H9 (cell line): ENCODE measurements around the gene NACC2. TPM values are rescaled to one million over a fixed set of nuclear protein-coding genes. Genes with fewer than 3 reads are reported as not detected.

ENCODE experiments used
- DNase-seq: peaks from one replicate; pipeline ENCODE4 v3.0.0-alpha.2; 2017
- H2AFZ ChIP-seq: one replicate; pipeline ENCODE4 v1.6.1; 2013; ENCODE audit warnings: mild to moderate bottlenecking, low read length, control low read depth, moderate library complexity
- H2AK5ac ChIP-seq: 2 replicates; pipeline ENCODE4 v1.6.1; 2013; ENCODE audit warnings: low read length, control low read depth, mixed read lengths; ENCODE audit not compliant: insufficient read length
- H2BK120ac ChIP-seq: one replicate; pipeline ENCODE4 v1.6.1; 2013; ENCODE audit warnings: low read depth, mild to moderate bottlenecking, low read length, control low read depth, inconsistent platforms; ENCODE audit not compliant: poor library complexity, severe bottlenecking
- H2BK12ac ChIP-seq: 2 replicates; pipeline ENCODE4 v1.6.1; 2013; ENCODE audit warnings: low read length, control low read depth, mixed read lengths, low read depth; ENCODE audit not compliant: insufficient read length
- H2BK15ac ChIP-seq: 2 replicates; pipeline ENCODE4 v1.6.1; 2013; ENCODE audit warnings: low read depth, low read length, control low read depth
- H2BK20ac ChIP-seq: one replicate; pipeline ENCODE4 v1.6.1; 2013; ENCODE audit warnings: low read depth, mild to moderate bottlenecking, low read length, control low read depth, inconsistent platforms; ENCODE audit not compliant: poor library complexity, severe bottlenecking
- H2BK5ac ChIP-seq: 2 replicates; pipeline ENCODE4 v1.6.1; 2013; ENCODE audit warnings: low read length, control low read depth, mixed read lengths; ENCODE audit not compliant: insufficient read length
- H3K14ac ChIP-seq: 2 replicates; pipeline ENCODE4 v1.6.1; 2013; ENCODE audit warnings: low read length, control low read depth; ENCODE audit not compliant: insufficient read depth
- H3K18ac ChIP-seq: 2 replicates; pipeline ENCODE4 v1.6.1; 2013; ENCODE audit warnings: low read depth, mild to moderate bottlenecking, mixed read lengths, low read length, control low read depth; ENCODE audit not compliant: insufficient read length
- H3K23ac ChIP-seq: 2 replicates; pipeline ENCODE4 v1.6.1; 2013; ENCODE audit warnings: low read length, control low read depth, mixed read lengths, low read depth; ENCODE audit not compliant: insufficient read length
- H3K23me2 ChIP-seq: 2 replicates; pipeline ENCODE4 v1.6.1; 2013; ENCODE audit warnings: low read depth, mild to moderate bottlenecking, mixed read lengths, low read length, control low read depth; ENCODE audit not compliant: insufficient read length, poor library complexity, severe bottlenecking
- H3K27ac ChIP-seq: 2 replicates; pipeline ENCODE4 v1.5.1; 2013; ENCODE audit warnings: low read length, control low read depth, mixed read lengths, low read depth; ENCODE audit not compliant: insufficient read length
- H3K27me3 ChIP-seq: 2 replicates; pipeline ENCODE4 v1.6.1; 2013; ENCODE audit warnings: low read length, control low read depth, inconsistent platforms; ENCODE audit not compliant: insufficient read depth
- H3K4ac ChIP-seq: 2 replicates; pipeline ENCODE4 v1.6.1; 2013; ENCODE audit warnings: low read depth, mild to moderate bottlenecking, control low read depth, inconsistent platforms, low read length, moderate library complexity
- H3K4me1 ChIP-seq: 2 replicates; pipeline ENCODE4 v1.6.1; 2013; ENCODE audit warnings: low read length, control low read depth, inconsistent platforms; ENCODE audit not compliant: insufficient read depth
- H3K4me2 ChIP-seq: 2 replicates; pipeline ENCODE4 v1.6.1; 2013; ENCODE audit warnings: low read length, control low read depth, mixed read lengths; ENCODE audit not compliant: insufficient read length, insufficient read depth
- H3K56ac ChIP-seq: 2 replicates; pipeline ENCODE4 v1.6.1; 2013; ENCODE audit warnings: low read depth, mild to moderate bottlenecking, mixed read lengths, low read length, control low read depth; ENCODE audit not compliant: insufficient read length
- H3K79me1 ChIP-seq: 2 replicates; pipeline ENCODE4 v1.6.1; 2013; ENCODE audit warnings: low read depth, mild to moderate bottlenecking, moderate library complexity, low read length, control low read depth, inconsistent platforms; ENCODE audit not compliant: insufficient read depth, poor library complexity, severe bottlenecking
- H3K79me2 ChIP-seq: 2 replicates; pipeline ENCODE4 v1.6.1; 2013; ENCODE audit warnings: low read length, control low read depth, inconsistent platforms; ENCODE audit not compliant: insufficient read depth
- H3K9ac ChIP-seq: 2 replicates; pipeline ENCODE4 v1.6.1; 2013; ENCODE audit warnings: low read length, control low read depth, mixed read lengths; ENCODE audit not compliant: insufficient read length; ENCODE audit errors: extremely low read depth
- H3K9me3 ChIP-seq: one replicate; pipeline ENCODE4 v1.6.1; 2013; ENCODE audit warnings: low read depth, low read length, inconsistent platforms; ENCODE audit not compliant: control insufficient read depth
- H3T11ph ChIP-seq: one replicate; pipeline ENCODE4 v1.6.1; 2013; ENCODE audit warnings: mild to moderate bottlenecking, low read length, control low read depth, inconsistent platforms
- H4K20me1 ChIP-seq: one replicate; pipeline ENCODE4 v1.6.1; 2013; ENCODE audit not compliant: control insufficient read depth, insufficient read length, insufficient read depth
- H4K5ac ChIP-seq: 2 replicates; pipeline ENCODE4 v1.6.1; 2013; ENCODE audit warnings: low read depth, mild to moderate bottlenecking, mixed read lengths, low read length, control low read depth; ENCODE audit not compliant: insufficient read length
- H4K8ac ChIP-seq: replicated peaks from 2 replicates; pipeline ENCODE4 v1.6.1; 2013; ENCODE audit warnings: low read length, control low read depth, mixed read lengths, low read depth; ENCODE audit not compliant: insufficient read length
- H4K91ac ChIP-seq: 2 replicates; pipeline ENCODE4 v1.6.1; 2013; ENCODE audit warnings: low read depth, mild to moderate bottlenecking, moderate library complexity, mixed read lengths, low read length, control low read depth; ENCODE audit not compliant: insufficient read length
- H3K27ac Mint-ChIP-seq, 3 experiments: 2 replicates in 2 of 3; 3 replicates in 1 of 3; pipeline ENCODE4 v1.8.0; 2020 to 2021; ENCODE audit warnings: mixed read lengths in 3 of 3, mild to moderate bottlenecking in 1 of 3, moderate library complexity in 1 of 3
- H3K27me3 Mint-ChIP-seq: 2 replicates; pipeline ENCODE4 v1.8.0; 2021; ENCODE audit warnings: low read depth, mild to moderate bottlenecking, moderate library complexity, mixed read lengths
- H3K36me3 Mint-ChIP-seq, 3 experiments: 2 replicates in 2 of 3; 3 replicates in 1 of 3; pipeline ENCODE4 v1.8.0; 2020 to 2021; ENCODE audit warnings: low read depth in 3 of 3, mixed read lengths in 3 of 3; ENCODE audit not compliant: insufficient read depth in 1 of 3
- H3K4me1 Mint-ChIP-seq, 2 experiments: 2 replicates each; pipeline ENCODE4 v1.8.0; 2020; ENCODE audit warnings: mixed read lengths in 2 of 2
- H3K4me3 Mint-ChIP-seq, 2 experiments: 2 replicates in 1 of 2; 3 replicates in 1 of 2; pipeline ENCODE4 v1.8.0; 2020 to 2021; ENCODE audit warnings: mild to moderate bottlenecking in 2 of 2, mixed read lengths in 2 of 2, moderate library complexity in 1 of 2
- H3K9me3 Mint-ChIP-seq, 2 experiments: 2 replicates in 1 of 2; 3 replicates in 1 of 2; pipeline ENCODE4 v1.8.0; 2020; ENCODE audit warnings: mild to moderate bottlenecking in 2 of 2, mixed read lengths in 2 of 2, moderate library complexity in 1 of 2
- CTCF ChIP-seq: fragments of 200-600 bp; sonication (generic); conservative IDR thresholded peaks from 3 replicates; pipeline ENCODE4 v1.8.0; 2021; ENCODE audit warnings: antibody characterized with exemption, mild to moderate bottlenecking
- WGBS: extraction: QIAGEN DNeasy Blood & Tissue Kit; methylation state at CpG from one replicate; pipeline ENCODE4 v1.1.7; 2013; ENCODE audit warnings: missing lambda C conversion rate, low lambda C conversion rate, mixed read lengths; ENCODE audit not compliant: insufficient read length; ENCODE audit errors: extremely low coverage; 5-methylcytosine and 5-hydroxymethylcytosine counted together
- total RNA-seq: library from RNA; stranded (reverse); gene quantifications from 2 replicates; pipeline ENCODE4 v1.2.1, GENCODE V29; 2021

Gene NACC2
- total RNA-seq, 1 experiment from 2014 or later, result 11.5 TPM

GRCh38 chr9:136105398-136106135 is 10.5 kb upstream of the NACC2 start:
- Histone ChIP-seq H3K23ac (no peak overlapping the region), H3K23me2 (no peaks in the 10 kb centered on the region), H3K27me3 (no peaks in the 10 kb centered on the region), H3K79me1 (no peaks in the 10 kb centered on the region), H2BK20ac (no peak overlapping the region), H2BK5ac (no peak overlapping the region), H4K20me1 (no peaks in the 10 kb centered on the region), H3K14ac (no peak overlapping the region; the same call in 1 of the 2 replicates), H2AFZ (no peak overlapping the region), H2AK5ac (no peak overlapping the region), H4K5ac (no peak overlapping the region), H3K4me2 (no peak overlapping the region), H2BK12ac (no peak overlapping the region), H3K4me1 (peaks cover 6% of the 10 kb centered on the region; the same call in 1 of the 2 replicates), H3K9ac (no peak overlapping the region), H3T11ph (no peak overlapping the region), H3K27ac (no peak overlapping the region), H3K56ac (no peak overlapping the region), H2BK120ac (no peak overlapping the region), H4K91ac (no peak overlapping the region), H3K4ac (no peak overlapping the region), H3K79me2 (no peaks in the 10 kb centered on the region), H2BK15ac (no peak overlapping the region), H3K9me3 (no peaks in the 10 kb centered on the region), H4K8ac (no peak overlapping the region), H3K18ac (no peak overlapping the region)
- Mint-ChIP-seq H3K9me3 (no peaks in the 10 kb centered on the region), H3K27me3 (no peaks in the 10 kb centered on the region; the same call in 1 of the 2 replicates), H3K27ac (peak overlapping the region in 2 of 3 experiments; percentile 41 to 56; a peak in 3 of 7 replicates), H3K4me3 (peak overlapping the region in 1 of 2 experiments; percentile 41; a peak in 1 of 5 replicates), H3K36me3 (no peaks in the 10 kb centered on the region; a peak in 1 of 7 replicates), H3K4me1 (peaks cover 47 to 60% of the 10 kb centered on the region in 2 experiments)
- TF ChIP-seq CTCF, result no peak
- DNase-seq, result peak; percentile 35
- whole genome bisulfite sequencing, result no CpG with 5 or more reads among the region's 17 CpGs
